PFSK-1 (cell line): ENCODE results near the gene SVIL.

ENCODE experiments used
- POLR2AphosphoS5 ChIP-seq: IDR thresholded peaks from 2 replicates; pipeline ENCODE4 v1.6.1; 2012; ENCODE audit warnings: low read depth, mild to moderate bottlenecking, control low read depth, low read length, moderate library complexity
- TAF1 ChIP-seq: IDR thresholded peaks from 2 replicates; pipeline ENCODE4 v1.6.1; 2012; ENCODE audit warnings: low read length, control low read depth, borderline replicate concordance; ENCODE audit not compliant: insufficient read depth
- TF ChIP-seq, protein P1 (sequence below), 2 experiments: IDR thresholded peaks; 2 replicates each; pipeline versions ENCODE4 v1.6.1 to v1.8.0; 2011 to 2012; ENCODE audit warnings: low read depth in 2 of 2, low read length in 2 of 2, control low read depth in 1 of 2, inconsistent platforms in 1 of 2, mild to moderate bottlenecking in 1 of 2, moderate library complexity in 1 of 2; ENCODE audit not compliant: insufficient read depth in 1 of 2

DNA sequence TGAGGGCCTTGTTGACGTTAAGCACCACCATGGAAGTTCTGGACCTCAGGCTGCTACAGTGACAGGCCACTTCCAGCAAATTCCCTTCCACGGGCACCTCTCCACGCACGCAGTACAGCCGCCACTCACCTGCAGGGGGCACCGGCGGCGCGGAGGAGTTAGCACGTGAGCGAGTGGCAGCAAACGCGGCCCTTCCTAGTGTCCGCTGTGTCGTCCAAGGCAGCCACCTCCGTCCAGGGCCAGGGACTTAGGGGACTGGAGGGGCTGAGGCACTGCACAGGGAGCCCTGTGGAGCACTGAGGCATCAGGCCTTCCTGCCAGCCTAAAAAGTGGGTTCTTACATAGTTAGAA is 164.4 kb downstream of the SVIL start:
- TF ChIP-seq, protein P1, sequence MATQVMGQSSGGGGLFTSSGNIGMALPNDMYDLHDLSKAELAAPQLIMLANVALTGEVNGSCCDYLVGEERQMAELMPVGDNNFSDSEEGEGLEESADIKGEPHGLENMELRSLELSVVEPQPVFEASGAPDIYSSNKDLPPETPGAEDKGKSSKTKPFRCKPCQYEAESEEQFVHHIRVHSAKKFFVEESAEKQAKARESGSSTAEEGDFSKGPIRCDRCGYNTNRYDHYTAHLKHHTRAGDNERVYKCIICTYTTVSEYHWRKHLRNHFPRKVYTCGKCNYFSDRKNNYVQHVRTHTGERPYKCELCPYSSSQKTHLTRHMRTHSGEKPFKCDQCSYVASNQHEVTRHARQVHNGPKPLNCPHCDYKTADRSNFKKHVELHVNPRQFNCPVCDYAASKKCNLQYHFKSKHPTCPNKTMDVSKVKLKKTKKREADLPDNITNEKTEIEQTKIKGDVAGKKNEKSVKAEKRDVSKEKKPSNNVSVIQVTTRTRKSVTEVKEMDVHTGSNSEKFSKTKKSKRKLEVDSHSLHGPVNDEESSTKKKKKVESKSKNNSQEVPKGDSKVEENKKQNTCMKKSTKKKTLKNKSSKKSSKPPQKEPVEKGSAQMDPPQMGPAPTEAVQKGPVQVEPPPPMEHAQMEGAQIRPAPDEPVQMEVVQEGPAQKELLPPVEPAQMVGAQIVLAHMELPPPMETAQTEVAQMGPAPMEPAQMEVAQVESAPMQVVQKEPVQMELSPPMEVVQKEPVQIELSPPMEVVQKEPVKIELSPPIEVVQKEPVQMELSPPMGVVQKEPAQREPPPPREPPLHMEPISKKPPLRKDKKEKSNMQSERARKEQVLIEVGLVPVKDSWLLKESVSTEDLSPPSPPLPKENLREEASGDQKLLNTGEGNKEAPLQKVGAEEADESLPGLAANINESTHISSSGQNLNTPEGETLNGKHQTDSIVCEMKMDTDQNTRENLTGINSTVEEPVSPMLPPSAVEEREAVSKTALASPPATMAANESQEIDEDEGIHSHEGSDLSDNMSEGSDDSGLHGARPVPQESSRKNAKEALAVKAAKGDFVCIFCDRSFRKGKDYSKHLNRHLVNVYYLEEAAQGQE (IDR thresholded peaks at IDR 0.05; ENCODE audit: insufficient read depth in 1 of 2, low read depth in 2 of 2, low read length in 2 of 2), result no peak
- TF ChIP-seq POLR2AphosphoS5 (no peak), TAF1 (no peak)
